Stimulated activated CD4-positive, alpha-beta T cell treated with anti-CD3 and anti-CD28 coated beads, Interleukin-4, amount 100 ng/mL, for 48 hours (primary cell): ENCODE data around the gene CEP120.
"Not testable (repeated sequence)": the region's sequence is repeated elsewhere in the genome, so short reads cannot be mapped to it uniquely, and the experiment has no call there.

Source experiments
- DNase-seq, 2 donors: peaks; one replicate each; pipeline ENCODE4 v3.0.0-alpha.2; 2020; ENCODE audit warnings: low read depth in 2 of 2

CEP120 gene

GRCh38 chr5:123438902-123439301 is 15.7 kb upstream of the CEP120 start:
- DNase-seq = no peak

GRCh38 chr5:123438244-123438643 is 15.0 kb upstream of the CEP120 start:
- DNase-seq = peak in 1 of 2 donors; percentile 38

GRCh38 chr5:123436201-123436600 is 13.0 kb upstream of the CEP120 start:
- DNase-seq = no peak

GRCh38 chr5:123434796-123435195 is 11.6 kb upstream of the CEP120 start:
- DNase-seq = no peak

GRCh38 chr5:123433596-123433995 is 10.4 kb upstream of the CEP120 start:
- no peak for DNase-seq

- not testable (repeated sequence) for DNase-seq
These were observed 7.2 kb upstream of the CEP120 start for GRCh38 chr5:123430441-123430840.

- DNase-seq = no peak
These were observed 6.8 kb upstream of the CEP120 start for GRCh38 chr5:123429993-123430392.

- DNase-seq = no peak
These were observed 6.2 kb upstream of the CEP120 start for GRCh38 chr5:123429221-123429954.

GRCh38 chr5:123428521-123429220 is 5.5 kb upstream of the CEP120 start:
- no peak for DNase-seq

GRCh38 chr5:123427281-123427680 is 4.1 kb upstream of the CEP120 start:
- no peak for DNase-seq

- DNase-seq = no peak
These were observed 2.2 kb upstream of the CEP120 start for GRCh38 chr5:123425431-123425830.

- no peak for DNase-seq
These were observed 548 bp downstream of the CEP120 start for GRCh38 chr5:123422433-123423277.

- DNase-seq = no peak
These were observed 1.4 kb downstream of the CEP120 start for GRCh38 chr5:123421773-123422172.

- DNase-seq = no peak
These were observed 8.2 kb downstream of the CEP120 start for GRCh38 chr5:123414974-123415373.

GRCh38 chr5:123412206-123412605 is 11.0 kb downstream of the CEP120 start:
- DNase-seq = no peak

GRCh38 chr5:123401999-123402398 is 21.2 kb downstream of the CEP120 start:
- not testable (repeated sequence) for DNase-seq

GRCh38 chr5:123401320-123401719 is 21.9 kb downstream of the CEP120 start:
- no peak for DNase-seq

GRCh38 chr5:123400870-123401291 is 22.3 kb downstream of the CEP120 start:
- DNase-seq = not testable (repeated sequence)

GRCh38 chr5:123398058-123398733 is 25.0 kb downstream of the CEP120 start:
- no peak for DNase-seq

- DNase-seq = no peak
These were observed 25.7 kb downstream of the CEP120 start for GRCh38 chr5:123397538-123397937.

GRCh38 chr5:123391009-123391408 is 32.2 kb downstream of the CEP120 start:
- no peak for DNase-seq

- no peak for DNase-seq
These were observed 33.4 kb downstream of the CEP120 start for GRCh38 chr5:123389794-123390193.
